HuH-7 (cell line): ENCODE measurements around the gene SLC26A6.
A peak's percentile ranks its signal among the peaks of the same experiment; 100 is the strongest.

Experiments used
- DNase-seq: peaks from one replicate; pipeline ENCODE4 v3.0.0; 2011; ENCODE audit warnings: low spot score

Gene SLC26A6, protein sequence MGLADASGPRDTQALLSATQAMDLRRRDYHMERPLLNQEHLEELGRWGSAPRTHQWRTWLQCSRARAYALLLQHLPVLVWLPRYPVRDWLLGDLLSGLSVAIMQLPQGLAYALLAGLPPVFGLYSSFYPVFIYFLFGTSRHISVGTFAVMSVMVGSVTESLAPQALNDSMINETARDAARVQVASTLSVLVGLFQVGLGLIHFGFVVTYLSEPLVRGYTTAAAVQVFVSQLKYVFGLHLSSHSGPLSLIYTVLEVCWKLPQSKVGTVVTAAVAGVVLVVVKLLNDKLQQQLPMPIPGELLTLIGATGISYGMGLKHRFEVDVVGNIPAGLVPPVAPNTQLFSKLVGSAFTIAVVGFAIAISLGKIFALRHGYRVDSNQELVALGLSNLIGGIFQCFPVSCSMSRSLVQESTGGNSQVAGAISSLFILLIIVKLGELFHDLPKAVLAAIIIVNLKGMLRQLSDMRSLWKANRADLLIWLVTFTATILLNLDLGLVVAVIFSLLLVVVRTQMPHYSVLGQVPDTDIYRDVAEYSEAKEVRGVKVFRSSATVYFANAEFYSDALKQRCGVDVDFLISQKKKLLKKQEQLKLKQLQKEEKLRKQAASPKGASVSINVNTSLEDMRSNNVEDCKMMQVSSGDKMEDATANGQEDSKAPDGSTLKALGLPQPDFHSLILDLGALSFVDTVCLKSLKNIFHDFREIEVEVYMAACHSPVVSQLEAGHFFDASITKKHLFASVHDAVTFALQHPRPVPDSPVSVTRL

DNA sequence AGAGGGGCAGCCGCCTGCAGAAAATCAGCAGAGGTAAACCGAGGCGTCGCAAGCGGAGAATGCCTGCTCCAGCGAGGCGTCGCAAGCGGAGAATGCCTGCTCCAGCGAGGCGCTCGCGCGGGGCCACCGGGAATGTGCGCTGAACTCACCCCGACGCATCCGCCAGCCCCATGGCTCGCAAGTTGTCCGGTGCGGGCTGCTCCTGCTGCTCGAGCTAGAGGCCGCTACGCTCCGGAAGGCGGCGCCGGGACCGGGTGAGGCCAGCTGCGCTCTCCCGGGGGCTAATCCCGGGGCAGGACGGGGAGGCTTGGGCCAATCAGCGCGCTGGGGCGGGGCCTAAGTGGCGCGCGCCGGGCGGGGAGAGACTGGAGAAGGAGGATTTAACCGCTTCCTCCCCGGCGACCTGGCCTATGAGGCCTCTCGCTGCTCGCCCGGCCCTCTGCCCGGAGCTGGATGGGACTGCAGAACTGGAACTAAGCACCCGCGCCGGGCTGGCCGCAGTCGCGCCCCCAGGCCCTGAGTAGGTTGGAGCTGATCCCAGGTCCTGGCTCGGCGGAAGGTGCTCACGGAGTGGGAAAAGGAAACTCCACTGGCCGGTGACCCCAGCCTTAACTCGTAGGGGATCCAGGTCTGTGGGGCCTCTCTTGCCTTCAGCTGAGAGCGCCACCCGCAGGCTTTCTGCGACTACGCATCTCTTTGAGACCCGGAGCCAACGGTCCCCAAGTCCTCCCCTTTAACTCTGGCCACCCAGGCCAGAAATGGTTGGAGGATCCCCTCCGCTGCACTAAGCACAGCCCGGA is at the start of gene SLC26A6:
Gene SLC26A6 (minus strand): TSS at position 240 of the 800 bp plus-strand sequence. CDS start 68 bp downstream, at position 172.
- DNase-seq = peak; percentile 100

DNA sequence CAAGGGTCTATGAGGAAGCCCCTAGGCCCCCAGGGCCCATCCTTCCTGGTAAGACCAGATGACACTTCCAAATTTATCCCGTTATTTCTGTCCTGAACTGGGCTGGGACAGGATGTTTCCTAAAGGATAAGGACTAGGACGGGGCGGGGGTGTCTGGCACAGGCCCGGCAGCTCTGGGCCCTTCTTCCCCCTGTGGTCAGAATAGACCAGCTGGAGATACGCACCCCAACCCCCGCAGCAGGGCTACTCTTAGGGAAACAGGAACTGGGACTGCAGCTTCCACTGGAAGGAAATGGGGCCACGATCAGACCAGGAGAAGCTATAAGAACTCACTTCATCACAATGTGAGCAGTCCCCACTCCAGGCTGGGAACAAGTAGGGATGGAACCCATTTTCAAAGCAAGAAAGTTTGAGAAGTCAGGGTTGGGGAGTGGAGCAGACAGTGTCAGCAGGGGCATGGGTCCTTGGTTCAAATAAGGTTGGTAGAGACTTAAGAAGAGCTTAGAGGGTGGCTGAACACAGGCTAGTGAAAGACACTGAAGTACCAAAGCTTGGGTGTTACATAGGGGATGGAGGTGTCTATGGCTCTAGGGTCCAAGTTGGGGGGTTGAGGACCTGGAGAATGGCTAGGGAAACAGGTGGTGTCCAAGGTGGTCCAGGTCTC is 49.4 kb upstream of the SLC26A6 start:
- no peak for DNase-seq

DNA sequence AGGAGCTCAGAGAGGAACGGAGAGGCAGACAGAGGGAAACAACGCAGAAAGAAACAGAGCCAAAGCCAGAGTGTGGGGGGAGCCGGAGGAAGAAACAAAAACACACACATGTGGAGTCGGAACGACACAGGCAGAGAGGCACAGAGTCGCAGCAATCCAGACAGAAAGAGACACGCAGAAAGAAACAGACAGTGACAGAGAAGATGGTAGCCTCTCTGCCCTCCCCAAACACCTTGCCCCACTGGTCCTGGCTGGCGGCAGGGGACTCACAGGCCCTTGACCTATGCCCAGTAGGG is 48.7 kb upstream of the SLC26A6 start:
- no peak for DNase-seq

DNA sequence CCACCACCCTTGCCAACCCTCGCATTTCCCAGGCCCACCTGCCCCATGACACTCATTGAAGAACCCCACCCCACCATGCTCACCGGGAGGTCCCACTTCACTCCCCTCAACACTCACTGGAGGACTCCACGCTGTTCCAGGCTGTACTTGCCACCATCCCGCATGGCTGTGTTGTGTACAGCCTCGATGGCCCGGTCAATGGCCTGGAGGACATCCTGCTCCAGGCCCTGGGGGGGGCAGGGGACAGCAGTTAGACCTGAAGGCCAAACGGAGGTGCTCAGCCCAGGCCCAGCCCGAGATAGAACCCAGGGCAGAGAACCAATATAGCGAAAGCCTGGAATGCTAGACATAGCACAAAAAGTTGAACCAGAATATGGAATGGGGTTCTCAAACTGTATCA is 47.5 kb upstream of the SLC26A6 start:
- no peak for DNase-seq

DNA sequence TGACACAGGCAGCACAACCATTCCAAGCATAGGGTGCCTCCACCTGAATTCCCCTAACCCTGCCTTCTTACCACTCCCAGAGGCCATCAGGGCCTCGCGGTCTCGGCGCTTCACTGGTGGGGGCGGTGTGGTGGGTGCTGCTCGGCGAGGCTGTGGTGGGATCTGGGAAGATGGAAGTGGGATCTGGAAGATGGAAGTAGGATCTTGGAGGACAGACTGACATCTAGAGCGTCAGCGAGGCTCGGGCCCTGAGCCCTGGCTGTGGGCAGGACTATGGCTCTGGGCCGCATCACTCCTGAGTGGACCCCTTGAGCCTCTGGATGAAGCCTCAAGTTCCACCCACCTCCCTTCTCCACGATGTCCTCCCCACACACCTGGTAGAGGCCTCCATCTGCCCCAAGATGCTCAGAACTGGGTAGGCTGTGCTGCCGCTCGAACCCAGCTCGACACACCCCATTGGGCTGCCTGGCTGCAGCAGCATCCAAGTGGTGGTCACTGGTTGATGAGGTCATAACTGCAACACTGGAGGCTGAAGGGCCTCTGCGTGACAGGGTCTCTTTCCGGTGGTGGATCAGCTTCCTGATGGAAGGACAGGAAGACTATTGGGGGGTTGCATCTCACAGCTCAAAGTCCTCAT is 46.8 kb upstream of the SLC26A6 start:
- no peak for DNase-seq

DNA sequence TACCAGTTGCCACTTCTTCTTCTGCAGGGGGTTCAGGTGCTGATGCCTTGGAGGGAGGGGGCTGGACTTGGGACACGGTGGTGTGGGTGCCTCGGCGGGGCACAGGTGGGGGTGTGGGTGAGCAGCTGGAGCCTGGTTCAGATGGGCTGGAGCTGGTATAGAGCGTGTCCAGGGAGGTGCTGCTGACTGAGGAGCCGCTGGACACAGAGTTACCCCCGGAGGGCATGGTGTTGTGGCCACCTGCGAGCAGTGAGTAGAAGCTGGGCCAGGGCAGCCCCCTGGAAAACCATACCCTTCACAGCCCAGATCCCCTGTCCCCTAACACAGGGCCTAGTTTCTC is 46.2 kb upstream of the SLC26A6 start:
- no peak for DNase-seq

DNA sequence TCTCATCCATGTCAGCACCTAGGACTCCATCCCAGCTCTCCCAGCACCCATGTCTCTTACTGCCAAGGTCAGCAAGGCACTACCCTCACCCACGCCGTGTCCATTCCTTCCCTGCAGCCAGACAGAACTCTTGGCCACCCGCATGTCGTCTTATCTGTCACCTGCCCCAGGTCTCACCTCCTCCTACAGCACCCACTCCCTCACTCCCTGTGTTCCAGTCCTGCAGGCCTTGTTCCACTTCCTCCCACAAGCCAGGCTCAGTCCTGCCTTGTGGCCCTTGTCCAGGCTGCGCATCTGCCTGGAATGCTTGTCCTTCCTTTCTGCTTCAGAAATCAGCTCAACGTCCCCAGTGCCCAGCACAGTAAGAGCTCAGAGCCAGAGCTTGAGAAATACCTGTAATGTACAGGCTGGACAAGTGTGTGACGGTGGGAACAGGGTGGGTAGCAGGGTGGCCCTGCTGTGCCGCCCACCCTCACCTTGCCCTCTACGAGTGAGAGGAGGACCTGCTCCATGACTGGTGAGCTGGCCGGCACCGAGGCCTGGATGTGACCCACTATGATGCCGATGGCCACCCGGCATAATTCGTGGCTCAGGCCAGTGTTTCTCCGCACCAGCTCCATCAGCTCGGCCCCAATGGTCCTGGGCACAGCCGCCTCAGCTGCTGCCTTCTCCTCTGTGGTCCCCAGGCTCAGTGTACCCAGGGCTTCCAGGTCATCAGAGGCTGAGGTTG is 45.7 kb upstream of the SLC26A6 start:
- no peak for DNase-seq

DNA sequence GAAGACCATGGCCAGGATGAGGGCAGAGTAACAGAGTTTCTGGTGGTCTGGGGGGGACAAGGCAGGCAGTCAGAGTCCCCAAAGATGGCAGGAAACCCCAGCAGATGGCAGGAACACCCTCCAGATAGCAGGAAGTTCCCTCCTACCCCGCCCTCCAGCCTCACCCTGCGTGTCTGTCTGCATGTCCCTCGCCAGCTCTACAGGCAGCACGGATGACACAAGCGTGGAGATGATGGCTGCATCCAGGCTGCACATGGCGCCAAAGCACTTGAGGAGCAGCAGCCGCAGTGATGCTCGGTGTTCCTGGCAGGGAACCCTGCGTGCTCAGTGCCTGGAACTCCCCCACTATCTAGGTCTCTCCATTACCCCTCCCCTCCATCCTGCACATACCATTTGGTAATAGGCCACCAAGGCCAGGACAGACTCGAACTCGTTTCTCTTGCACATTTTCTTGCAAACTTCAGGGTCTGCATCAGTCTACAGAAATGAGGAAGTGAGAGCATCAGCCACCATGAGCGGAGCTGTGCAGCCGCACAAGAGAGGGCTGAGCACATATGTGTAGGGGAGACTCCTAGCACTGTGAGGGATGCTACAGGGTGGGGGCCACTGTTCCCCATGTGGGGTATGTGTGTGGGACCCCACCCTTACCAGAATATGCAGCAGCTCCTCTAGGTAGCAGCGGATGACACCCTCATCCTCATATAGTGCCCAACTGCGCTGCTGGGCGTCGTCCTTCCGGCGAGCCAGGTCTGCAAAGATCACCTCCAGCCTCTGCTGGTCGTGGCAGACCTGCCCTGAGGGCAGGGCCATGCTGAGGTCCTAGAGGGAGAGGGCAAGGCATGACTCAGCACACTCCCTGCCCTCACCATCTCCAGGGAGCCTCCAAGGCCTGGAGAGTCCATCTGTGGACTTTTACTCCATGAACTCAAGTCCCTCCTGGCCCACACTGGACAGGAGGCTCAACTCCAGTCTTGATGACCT is 44.4 kb upstream of the SLC26A6 start:
- DNase-seq = no peak

DNA sequence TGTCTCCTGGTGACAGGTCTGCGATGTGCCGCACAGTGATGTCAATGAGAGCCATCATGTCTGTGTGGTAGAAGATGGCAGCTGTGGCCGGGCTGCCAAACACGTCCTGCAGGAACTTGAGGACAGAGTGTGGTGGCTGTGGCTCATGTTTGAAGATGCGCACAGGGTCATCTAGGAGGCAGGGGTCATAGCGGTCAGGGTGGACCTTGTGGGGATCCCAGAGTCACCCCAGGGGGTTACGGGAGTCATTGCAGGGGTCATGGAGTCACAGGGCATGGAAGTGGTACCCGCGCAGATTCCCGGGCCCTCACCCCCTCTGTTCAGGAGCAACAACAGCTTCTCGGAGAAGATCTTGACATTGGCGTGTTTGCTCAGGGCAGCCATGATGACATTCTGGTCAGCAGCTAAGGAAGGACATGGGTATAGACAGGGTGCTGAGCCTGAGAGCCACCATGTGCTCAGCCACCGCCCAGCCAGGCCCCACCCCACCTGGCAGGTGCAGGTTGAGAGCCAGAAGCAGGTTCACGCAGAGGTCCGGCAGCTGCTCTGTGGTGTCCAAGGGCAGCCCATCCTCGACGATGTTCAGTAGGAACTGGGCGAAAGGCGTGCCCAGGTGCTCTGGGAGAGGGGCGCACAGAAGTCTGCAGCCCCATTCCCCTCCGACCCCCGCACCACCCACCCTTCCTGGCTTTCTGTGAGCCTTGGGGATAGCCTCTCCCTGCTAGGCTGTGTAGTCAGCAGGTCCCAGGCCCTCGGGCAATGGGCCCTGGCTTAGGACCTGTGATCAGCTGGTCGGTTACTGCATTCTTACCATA is 43.5 kb upstream of the SLC26A6 start:
- no peak for DNase-seq

DNA sequence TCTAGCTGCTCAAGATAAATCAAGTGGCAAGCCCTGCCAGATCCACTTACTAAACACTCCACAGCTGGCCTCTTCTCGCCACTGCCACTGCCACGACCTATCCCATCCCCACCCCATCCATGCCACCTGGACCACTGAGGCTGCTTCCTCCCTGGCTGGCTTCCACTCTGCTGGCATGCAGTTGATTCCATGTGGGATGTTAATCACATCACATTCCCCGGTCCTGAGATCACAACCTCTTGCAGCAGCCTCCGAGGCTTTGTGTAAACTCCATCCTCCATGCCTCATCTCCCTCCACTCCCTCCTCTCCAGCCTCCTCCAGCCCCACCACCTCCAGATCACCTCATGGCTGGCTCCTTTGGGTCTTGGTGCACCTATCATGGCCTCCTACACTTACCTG is 42.8 kb upstream of the SLC26A6 start:
- DNase-seq = no peak

DNA sequence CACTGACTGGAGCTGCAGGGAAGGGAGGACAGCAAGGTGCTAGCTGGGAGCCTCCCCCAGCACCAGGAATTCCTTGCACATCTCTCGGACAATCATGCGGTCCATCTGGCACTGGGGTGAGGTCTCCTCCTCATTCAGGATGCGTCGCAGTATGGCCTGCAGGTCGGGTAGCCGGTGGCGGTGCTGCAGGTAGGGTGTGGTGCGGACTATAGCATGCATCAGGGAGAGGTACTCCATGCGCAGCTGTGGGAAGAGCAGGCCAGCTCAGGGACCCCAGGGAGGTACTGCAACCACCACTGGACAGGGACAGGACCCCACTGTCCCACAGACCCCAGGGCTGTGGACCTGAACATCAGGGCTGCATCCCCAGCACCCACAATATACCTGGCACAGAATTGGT is 39.2 kb upstream of the SLC26A6 start:
- DNase-seq = no peak

DNA sequence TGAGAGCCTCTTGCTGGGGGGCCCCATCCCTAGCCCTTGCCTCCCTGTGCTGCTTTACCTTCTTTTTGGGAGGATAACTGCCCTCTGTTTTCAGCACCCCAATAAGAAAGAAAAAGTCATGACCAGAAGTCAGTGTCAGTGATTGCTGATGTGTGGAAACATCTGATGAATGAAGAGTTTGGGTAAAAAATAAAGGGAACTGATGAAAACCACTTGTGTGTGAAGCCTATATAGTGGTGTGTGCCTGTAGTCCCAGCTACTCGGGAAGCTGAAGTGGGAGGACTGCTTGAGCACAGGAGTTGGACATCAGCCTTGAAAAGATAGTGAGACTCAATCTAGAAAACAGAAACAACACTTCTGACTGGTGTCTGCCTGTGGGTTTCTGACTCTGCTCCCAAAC is 37.3 kb upstream of the SLC26A6 start:
- DNase-seq = no peak

DNA sequence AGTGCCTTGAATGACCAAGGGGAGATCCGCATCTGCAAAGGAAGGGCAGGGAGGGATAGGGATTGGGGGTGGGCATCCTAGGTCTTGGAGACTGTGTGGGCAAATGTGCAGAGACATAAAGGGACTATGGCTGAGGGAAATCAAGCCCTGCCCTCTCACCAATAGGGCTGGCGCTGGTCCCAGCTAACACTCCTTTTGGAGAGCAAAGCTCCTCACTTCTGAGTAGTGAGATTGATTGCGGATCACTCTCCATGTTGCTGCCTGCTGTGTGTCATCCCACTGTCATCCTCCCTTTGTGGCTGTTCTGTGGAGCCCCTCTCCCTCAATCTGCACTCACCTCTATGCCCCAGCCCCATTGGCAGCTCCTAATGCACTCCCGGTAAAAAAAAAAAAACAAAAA is 29.7 kb upstream of the SLC26A6 start:
- DNase-seq = no peak

DNA sequence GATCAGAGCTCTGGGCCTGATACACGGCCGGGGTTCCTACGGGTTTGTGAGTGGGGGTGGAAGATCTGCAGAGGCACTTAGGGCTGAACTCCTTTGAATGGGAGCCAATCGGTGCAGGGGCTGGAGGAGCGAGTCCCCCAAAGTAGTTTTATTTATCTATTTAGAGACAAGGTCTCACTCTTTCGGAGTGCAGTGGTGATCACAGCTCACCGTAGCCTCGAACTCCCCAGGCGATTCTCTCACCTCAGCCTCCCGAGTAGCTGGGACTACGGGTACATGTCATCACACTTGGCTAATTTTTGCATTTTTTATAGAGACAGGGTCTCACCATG is 29.0 kb upstream of the SLC26A6 start:
- no peak for DNase-seq

DNA sequence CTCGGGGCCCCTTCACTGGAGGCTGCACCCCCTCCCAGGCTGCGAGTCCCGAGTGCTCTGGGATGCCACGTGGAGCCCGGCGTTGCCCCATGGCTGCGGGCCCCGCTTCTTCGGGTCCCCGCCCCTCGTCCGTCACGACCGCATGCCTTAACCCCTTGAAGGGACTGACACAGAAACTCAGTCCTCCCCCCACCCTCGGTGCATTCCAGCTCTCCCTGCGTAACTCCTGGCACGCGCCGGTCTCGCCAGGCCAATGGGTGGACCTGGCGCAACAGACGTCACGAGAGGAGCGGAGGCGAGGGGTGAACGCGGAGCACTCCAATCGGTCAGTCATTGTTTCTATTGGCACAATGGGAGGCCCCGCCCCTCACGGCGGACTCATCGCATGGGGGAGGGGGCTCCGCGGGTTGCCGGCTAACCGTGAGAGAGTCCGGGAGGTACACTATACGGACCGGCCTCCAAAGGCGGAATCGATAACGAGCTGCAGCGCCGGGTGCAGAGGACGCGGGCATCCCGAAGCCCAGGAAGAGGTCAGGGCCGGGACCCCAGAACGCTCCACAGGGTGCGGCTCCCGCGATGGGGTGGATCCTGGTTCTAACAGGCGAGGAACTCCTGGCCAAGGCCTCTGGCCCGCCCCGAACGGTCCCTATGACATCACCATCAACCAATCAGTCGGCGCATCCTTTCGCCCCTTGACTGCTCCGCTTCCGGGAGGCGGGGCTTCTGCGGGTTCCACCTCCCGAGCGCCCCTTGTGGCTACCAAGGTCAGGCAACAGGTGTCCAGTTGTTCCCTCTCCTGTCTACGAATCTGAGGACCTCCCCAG is 28.4 kb upstream of the SLC26A6 start:
- peak; percentile 99 for DNase-seq

DNA sequence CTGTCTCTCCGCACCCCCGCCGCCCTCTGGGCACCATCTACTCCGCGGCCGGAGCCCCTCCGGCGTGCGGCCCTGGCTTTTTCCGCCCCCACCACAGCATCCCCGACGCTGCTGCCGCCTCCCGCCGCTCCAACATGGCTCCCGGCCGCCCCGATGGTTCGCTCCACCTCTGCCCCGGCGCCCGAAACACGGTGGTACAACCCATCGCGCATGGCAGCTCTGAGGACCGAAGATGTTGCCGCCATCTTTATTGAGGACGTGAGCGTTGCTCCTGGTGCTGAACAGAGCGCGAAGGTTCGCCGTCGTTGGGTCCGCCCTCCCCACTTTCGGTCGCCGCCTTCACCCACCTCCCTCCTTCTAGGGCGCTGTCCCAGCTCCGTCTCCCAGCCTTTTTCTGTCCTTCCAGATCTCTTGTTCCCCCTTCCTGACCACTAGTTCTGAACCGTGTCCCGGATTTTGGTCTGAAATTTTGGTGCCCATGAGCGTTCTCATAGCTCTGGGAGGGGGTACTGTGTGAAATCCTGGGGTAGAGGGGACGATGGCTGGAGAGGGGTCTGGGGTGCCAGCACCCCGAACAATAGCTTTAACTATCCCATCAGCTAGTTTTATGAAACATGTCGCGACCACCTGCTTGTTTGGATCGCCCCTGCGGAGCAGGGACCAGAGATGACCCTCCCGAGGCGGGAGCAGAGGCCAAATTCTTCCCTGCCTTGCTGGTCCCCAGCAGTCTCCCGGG is 27.7 kb upstream of the SLC26A6 start, which contains the start of gene CELSR3:
Gene CELSR3 (minus strand): TSS at position 134 of the 736 bp plus-strand sequence. CDS start 252 bp downstream, outside the sequence.
- DNase-seq = peak; percentile 82

DNA sequence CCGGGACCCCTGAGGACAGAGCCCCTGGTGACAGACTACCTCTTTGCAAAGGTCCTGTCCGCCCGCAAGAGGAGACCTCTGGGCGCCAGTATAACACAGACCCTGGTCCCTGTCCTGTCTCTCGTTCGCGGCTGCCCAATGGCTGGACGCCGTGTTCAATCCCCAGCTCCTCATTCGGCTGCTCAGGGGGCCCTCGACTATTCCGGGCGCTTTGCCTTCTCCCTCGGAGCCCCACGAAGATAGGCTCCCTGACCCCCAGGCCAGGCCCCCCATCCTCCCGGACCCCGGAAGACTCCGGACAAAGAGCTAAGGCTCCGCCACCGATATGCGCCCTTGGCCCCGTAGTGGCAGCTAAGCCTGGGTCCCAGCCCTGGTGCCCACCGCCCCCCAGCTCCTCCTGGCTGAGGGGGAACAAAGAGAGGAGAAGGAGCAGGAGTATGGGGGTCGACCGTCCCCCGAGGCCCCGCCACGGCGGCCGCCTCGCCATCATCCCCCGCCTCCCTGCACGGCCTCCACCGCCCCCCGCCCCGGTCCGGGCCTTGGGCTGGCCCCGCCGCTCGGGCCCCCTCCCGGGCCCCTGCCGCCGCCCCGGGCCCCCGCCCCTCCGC is 27.0 kb upstream of the SLC26A6 start:
- DNase-seq = peak; percentile 73
